Endometrium (tissue), 2 donors: ENCODE data around the gene GRIN1.
"Not testable (repeated sequence)": the region's sequence is repeated elsewhere in the genome, so short reads cannot be mapped to it uniquely, and the experiment has no call there.

Source experiments
- FAIRE-seq: peaks from 2 replicates; lab custom pipeline; 2012; peaks lifted over from hg19 to GRCh38; lab: Jason Lieb, UNC
- donor health status: control.
- donor health status: control.

GRIN1 gene

GRCh38 chr9:137128862-137129455 lies 10.0 kb upstream of the GRIN1 start:
- FAIRE-seq: no peak

GRCh38 chr9:137129456-137130175 lies 9.3 kb upstream of the GRIN1 start:
- FAIRE-seq: no peak

DNA sequence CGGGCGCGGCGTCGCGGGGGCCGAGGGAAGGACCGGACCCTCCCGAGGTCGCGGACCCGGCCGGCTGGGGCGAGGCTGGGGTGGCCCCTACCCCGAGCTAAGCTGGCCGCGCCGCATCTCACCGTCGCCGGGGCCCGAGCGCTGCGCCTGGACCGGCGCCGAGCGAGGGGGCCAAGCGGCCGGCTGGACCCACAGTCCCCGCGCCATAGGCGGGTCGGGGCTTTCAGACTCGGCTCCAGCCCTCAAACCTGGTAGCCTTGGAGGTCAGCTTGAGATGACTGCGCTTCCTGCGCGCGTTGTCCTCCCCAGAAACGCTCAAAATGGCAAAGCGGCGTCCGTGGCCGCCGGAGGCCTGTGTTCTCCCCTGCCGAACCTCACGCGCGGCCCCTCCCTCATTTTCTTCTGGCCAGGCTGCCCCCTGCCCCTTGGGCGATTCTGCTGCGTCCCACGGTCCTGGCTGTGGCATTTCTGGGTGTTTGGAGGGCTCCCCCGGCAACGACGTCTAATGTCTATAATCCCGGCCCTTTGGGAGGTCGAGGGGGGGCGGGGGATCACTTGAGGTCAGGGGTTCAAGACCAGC lies 8.7 kb upstream of the GRIN1 start:
- FAIRE-seq: no peak

DNA sequence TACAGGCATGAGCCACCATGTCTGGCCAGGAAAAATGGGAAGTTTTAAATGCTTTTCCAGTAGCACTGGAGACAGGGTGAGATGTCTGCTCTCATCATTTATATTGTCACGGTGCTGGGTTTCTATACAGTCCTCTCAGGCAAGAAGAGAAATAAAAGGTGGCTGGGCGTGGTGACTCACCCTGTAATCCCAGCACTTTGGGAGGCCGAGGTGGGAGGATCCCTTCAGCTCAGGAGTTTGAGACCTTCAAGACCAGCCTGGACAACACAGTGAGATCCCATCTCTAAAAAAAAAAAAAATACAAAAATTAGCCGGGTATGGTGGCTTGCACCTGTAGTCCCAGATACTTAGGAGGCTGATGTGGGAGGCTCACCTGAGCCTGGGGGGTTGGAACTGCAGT lies 4.8 kb upstream of the GRIN1 start:
- FAIRE-seq: no peak

GRCh38 chr9:137135154-137135553 lies 3.8 kb upstream of the GRIN1 start:
- FAIRE-seq: not testable (repeated sequence)

DNA sequence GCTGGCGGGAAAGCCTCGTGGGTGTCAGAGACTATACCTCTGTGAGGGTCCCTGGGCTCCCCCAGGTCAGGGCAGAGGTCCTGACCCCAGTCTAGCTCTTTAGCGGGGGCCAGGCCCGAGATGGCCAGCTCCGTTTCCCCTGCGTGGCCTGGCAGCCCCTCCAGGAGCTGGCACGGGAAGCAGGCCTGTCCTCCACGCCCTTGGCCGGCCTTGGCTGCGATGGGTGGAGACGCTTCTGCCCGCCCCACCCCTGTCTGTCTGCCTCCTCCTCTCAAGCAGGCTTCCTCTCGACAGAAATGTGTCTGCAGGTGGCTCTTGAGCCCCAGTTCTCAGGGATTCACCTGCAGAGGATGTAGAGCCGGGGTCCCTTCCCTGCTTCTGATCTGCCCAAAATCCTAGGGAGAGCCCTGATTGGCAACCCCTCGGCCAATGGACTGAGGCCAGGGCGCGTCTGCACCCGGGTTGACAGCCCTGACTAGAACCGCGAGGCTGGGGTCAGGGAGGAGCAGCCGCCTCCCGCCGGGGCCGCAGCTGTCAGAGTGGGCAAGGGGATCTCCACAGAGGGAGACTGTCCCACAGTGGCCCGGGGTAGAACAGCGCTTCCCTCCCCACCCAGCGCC lies 2.6 kb upstream of the GRIN1 start:
- FAIRE-seq: no peak

DNA sequence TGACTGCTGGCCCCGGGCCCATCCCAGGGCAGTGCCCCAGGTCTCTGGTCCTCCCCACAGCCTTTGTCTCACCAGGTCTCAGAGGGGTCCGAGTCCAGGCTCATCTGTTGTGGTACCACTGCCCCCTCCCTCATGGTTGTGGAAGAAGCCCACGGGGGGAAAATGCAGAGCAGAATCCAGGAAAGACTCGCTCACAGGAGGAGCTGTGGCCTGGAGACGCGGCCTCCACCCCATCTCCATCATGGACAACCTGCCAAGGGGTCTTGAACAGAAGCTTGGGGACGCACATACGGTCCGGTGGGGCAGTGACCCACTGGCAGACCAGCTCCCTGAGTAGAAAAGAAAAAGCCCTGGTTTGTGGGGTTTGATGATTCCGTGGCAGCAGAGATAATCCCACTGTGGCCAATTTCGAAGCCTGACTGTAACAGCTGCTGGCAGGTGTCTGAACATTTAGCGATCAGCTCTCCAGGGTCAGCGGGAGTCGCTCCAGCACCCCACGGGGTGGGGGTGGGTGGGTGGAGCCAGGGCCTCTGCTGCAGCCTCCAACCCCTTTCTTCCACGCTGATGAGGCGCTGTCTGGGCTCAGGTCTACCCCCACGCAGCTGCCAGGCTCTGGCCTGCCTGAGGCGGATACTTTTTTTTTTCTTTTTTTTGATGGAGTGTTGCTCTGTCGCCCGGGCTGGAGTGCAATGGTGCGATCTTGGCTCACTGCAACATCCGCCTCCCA lies 1.9 kb upstream of the GRIN1 start:
- no peak for FAIRE-seq

- no peak for FAIRE-seq
Observed at GRCh38 chr9:137138058-137138721, 764 bp upstream of the GRIN1 start.

DNA sequence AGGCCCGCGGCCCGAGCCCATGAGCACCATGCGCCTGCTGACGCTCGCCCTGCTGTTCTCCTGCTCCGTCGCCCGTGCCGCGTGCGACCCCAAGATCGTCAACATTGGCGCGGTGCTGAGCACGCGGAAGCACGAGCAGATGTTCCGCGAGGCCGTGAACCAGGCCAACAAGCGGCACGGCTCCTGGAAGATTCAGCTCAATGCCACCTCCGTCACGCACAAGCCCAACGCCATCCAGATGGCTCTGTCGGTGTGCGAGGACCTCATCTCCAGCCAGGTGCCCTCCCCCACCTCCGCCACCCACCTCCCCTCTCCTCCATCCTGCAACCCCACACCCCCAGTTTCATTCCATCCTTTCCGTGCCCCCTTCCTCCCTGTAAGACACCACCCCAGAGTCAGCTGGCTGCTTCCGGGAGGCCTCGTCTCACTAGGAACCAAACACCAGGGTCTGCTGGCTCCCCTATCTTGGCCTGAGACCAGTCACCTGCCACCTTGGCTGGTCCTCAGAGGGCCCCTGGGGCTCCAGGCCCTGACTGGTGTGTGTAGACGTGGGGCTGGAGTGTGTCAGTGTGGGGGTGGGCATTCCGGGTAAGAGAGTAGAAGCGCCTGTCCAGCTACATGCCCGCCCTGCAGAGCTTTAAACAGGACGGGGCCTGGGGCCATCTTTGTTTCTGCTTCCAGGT lies 655 bp downstream of the GRIN1 start:
- no peak for FAIRE-seq

DNA sequence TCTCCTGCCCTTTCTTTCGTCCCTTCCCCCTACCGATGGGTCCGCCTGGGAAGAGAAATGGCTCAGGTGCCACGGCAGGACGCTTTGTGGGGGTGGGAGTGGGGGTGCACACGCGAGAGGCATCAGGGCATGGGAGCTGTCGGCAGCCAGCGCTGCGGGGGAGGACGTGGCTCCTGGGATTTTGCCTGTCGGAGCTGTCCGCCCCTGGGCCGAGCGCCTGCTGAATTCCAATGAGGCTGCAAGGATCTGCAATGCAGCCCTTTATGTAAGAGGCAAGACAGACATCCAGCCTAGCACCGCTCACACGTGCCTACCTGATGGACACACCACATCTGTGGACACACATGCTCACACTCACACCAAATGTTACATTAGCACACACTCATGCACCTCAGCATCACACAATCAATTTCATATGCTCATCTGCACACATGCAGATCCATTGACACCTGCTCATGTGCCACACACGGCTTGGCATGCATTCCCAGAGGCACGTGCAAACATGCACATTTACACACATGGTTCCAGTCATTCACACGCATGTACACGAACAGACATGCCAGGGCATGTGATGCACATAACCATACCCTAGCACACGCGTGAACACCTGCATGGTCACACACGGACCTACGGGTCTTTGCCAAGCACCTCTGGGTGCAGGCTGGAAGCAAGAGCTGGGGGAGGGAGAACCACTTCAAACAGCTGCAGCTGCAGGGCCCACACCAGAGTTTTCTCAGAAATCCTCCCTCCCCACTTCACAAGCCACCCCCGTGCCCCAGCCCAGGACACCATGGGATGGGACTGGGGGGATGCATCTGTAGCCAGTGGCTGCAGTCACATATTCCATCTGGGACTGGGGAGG lies 1.4 kb downstream of the GRIN1 start:
- no peak for FAIRE-seq

GRCh38 chr9:137141050-137141810 lies 2.3 kb downstream of the GRIN1 start:
- FAIRE-seq: no peak

DNA sequence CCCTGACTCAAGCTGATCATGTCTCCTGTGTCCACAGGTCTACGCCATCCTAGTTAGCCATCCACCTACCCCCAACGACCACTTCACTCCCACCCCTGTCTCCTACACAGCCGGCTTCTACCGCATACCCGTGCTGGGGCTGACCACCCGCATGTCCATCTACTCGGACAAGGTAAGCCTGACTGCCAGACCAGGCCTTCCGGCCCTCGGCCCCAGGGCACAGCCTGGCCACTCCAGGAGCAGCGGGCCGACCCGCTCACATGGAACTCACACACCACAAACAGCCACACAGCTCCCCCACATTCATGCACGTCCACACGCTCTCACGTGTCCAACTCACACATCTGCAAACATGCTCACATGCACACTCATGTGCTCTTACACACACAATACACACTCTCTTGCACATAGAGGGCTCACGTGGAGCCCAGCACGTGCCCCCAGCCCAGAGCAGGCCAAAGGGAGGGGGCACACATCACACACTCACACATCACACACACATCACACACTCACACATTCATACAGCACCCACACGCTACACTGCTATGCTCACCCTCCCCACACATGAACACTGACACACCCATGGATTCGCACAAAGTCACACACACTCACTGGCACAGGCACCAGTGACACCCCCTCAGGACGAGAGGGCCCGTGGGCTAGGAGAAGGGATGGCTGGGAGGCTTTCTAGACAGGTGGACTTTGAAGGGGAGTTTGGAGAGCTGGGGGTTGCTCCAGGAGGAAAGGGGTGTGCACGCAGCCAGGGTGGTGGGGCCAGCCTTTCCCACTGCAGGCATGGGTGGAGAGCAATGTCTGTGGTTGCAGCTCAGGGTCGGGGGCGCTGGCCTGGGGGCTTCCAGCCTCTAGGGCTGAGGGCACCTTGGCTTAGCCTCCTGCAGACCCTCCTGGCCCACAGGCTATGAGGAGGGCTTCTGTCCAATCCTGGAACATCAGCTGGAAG lies 3.3 kb downstream of the GRIN1 start:
- no peak for FAIRE-seq

GRCh38 chr9:137143459-137143858 lies 4.5 kb downstream of the GRIN1 start:
- no peak for FAIRE-seq

DNA sequence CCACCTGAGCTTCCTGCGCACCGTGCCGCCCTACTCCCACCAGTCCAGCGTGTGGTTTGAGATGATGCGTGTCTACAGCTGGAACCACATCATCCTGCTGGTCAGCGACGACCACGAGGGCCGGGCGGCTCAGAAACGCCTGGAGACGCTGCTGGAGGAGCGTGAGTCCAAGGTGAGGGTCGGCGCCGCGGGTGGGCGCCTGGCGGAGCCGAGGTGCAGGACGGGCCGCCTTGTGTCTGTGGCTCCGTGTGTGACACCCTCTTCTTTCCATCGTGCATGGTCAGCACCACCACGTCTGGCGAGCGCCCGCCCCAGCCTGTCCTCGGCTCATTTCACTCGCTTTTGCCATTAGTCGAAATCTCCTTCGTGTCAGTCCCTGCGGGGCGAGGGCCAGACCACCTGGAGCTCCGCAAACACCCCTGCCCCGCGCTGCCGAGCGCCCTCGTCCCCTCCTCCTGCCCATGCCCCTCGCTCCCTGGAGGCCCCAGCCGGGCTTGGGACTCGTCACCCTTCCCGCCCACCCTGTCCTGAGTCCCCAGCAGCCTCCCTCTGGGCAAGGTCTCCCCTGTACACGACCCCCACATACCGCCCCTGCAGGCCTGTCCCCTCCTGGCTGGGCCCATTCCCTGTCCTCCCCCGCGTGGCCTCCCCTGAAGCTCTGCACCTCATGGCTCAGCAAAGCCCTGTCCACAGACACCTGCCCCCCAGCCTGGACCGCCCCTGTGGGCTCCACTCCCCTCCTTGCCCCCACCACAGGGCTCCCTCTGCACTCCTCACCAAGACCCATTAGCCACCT lies 7.0 kb downstream of the GRIN1 start:
- no peak for FAIRE-seq

DNA sequence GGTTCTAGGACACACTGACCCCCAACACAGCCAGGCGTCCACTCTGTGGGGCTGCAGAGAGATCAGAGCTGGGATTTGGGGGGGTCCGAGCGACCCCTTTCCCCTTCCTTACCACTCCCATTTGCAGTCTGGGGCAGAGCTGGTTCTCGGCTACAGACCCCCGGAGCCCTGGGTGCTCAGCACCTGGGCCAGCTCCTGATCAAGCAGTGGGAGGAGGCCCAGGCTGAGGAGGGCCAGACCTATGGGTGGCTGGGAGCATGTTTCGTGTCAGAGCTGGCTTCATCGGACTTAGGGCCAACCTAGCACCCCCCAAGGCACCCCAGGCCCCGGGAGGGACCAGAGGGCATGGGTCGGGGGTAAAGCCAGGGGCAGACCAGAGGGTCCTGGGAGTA lies 7.6 kb downstream of the GRIN1 start:
- no peak for FAIRE-seq

- no peak for FAIRE-seq
Observed at GRCh38 chr9:137147091-137147792, 8.3 kb downstream of the GRIN1 start.

- no peak for FAIRE-seq
Observed at GRCh38 chr9:137147793-137148160, 8.8 kb downstream of the GRIN1 start.
